SKM-1 treated with dmso at 0.1 percent for 144 hours (cell line): ENCODE results near the gene DDX54.
"Not testable (repeated sequence)": the region's sequence is repeated elsewhere in the genome, so short reads cannot be mapped to it uniquely, and the experiment has no call there.

Experiments used
- DNase-seq: peaks from one replicate; lab custom pipeline; 2025; ENCODE audit not compliant: unreplicated experiment; lab: John Stamatoyannopoulos, UW

DDX54 gene

GRCh38 chr12:113128802-113129663 lies 56.2 kb downstream of the DDX54 start:
- no peak for DNase-seq

- DNase-seq = no peak
These were observed 57.5 kb downstream of the DDX54 start for GRCh38 chr12:113127791-113128199.

GRCh38 chr12:113120670-113121370 lies 64.5 kb downstream of the DDX54 start:
- no peak for DNase-seq

- DNase-seq = no peak
These were observed 65.2 kb downstream of the DDX54 start for GRCh38 chr12:113119980-113120669.

- DNase-seq = no peak
These were observed 67.1 kb downstream of the DDX54 start for GRCh38 chr12:113118142-113118541.

- DNase-seq = not testable (repeated sequence)
These were observed 67.6 kb downstream of the DDX54 start for GRCh38 chr12:113117684-113118083.

GRCh38 chr12:113116875-113117274 lies 68.4 kb downstream of the DDX54 start:
- no peak for DNase-seq

GRCh38 chr12:113115455-113116126 lies 69.7 kb downstream of the DDX54 start:
- no peak for DNase-seq

GRCh38 chr12:113114447-113115178 lies 70.7 kb downstream of the DDX54 start:
- DNase-seq = no peak

- no peak for DNase-seq
These were observed 71.9 kb downstream of the DDX54 start for GRCh38 chr12:113113397-113113796.

- no peak for DNase-seq
These were observed 73.0 kb downstream of the DDX54 start for GRCh38 chr12:113112043-113112899.

GRCh38 chr12:113111247-113111646 lies 74.0 kb downstream of the DDX54 start:
- DNase-seq = no peak

- DNase-seq = no peak
These were observed 75.2 kb downstream of the DDX54 start for GRCh38 chr12:113109872-113110599.

GRCh38 chr12:113109360-113109759 lies 75.9 kb downstream of the DDX54 start:
- DNase-seq = no peak

GRCh38 chr12:113108308-113108707 lies 77.0 kb downstream of the DDX54 start:
- DNase-seq = no peak
